GM12875 (cell line): ENCODE data around the gene RBM10.

Experiments used
- H3K4me3 ChIP-seq: one replicate; pipeline ENCODE4 v1.5.1; 2011; ENCODE audit warnings: low read depth, low read length, control low read depth
- TF ChIP-seq, protein P1 (sequence below): IDR thresholded peaks from 2 replicates; pipeline ENCODE4 v1.5.1; 2011; ENCODE audit warnings: low read depth, mild to moderate bottlenecking, control low read depth, inconsistent platforms, low read length, moderate library complexity, borderline replicate concordance; ENCODE audit not compliant: insufficient read depth

RBM10 gene

DNA sequence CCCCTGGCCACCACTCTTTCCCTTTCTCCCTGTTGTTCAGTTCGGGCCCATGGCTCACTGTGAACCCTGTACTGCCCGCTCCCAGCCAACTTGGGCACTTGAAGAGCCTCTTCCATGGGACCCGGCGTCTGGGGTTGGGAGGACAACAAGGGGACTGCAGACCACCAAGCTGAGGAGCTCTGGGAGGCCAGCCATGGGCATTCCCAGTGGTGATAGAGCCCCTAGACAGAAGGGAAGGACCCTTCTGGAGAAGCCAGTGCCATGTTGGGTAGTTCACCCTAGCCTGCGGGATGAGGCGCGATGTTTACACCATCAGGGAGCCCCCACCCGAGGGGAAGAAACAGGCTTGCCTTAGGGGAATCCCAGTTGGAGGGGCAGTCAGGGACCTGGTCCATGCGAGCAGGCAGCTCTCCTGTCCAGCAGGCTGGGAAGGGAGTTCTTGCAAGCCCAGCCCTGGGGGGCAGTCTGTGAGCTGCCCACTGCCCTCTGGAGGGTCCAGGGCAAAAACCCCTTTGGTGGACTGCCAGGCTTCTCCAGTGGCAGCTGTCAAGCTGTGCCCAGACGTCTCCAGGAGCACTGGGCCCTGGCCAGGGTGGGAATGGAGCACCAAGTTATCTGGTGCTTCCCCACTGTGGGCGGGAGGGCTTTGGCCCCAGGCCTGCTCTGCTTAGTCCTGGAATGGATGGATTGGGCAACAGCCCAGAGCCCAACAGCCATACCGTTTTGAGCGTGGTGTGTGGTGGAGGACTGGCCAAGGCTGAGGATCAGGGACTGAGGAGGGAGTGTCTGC, 24.9 kb downstream of the RBM10 start:
- TF ChIP-seq, protein P1, sequence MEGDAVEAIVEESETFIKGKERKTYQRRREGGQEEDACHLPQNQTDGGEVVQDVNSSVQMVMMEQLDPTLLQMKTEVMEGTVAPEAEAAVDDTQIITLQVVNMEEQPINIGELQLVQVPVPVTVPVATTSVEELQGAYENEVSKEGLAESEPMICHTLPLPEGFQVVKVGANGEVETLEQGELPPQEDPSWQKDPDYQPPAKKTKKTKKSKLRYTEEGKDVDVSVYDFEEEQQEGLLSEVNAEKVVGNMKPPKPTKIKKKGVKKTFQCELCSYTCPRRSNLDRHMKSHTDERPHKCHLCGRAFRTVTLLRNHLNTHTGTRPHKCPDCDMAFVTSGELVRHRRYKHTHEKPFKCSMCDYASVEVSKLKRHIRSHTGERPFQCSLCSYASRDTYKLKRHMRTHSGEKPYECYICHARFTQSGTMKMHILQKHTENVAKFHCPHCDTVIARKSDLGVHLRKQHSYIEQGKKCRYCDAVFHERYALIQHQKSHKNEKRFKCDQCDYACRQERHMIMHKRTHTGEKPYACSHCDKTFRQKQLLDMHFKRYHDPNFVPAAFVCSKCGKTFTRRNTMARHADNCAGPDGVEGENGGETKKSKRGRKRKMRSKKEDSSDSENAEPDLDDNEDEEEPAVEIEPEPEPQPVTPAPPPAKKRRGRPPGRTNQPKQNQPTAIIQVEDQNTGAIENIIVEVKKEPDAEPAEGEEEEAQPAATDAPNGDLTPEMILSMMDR = no peak
- H3K4me3 ChIP-seq = no peak overlapping the region

DNA sequence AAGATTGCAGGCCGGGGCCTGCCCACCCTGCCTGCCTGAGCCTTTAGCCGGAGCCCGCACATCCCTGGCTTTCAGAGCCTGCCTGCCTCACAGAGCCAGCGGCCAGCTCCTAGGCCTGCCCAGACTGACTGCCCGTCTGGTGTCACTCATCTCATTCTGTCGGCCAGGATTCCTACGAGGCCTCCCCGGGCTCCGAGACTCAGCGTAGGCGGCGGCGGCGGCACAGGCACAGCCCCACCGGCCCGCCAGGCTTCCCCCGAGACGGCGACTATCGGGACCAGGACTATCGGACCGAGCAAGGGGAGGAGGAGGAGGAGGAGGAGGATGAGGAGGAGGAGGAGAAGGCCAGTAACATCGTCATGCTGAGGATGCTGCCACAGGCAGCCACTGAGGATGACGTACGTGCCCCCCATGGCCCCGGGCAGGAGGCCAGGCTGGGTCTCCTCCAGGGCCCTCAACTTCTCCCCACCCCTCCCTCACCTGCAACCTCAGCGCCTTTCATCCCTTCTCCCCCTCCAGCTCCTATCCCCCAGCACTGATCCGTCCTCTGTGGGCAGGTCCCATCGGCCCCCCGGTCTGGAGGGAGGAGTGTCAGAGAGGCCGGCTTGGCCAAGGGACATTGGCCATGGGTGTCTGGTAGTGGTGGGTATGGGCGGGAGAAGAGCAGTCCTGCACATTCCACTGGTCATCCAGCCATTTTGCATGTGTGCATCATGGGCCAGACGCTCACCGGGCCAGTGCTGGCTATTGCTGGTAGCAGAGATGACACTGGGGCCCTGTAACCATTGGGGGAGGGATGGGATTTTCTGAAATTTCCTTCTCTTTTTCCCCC, 26.1 kb downstream of the RBM10 start:
- no peak overlapping the region for H3K4me3 ChIP-seq
- TF ChIP-seq, protein P1 = no peak

DNA sequence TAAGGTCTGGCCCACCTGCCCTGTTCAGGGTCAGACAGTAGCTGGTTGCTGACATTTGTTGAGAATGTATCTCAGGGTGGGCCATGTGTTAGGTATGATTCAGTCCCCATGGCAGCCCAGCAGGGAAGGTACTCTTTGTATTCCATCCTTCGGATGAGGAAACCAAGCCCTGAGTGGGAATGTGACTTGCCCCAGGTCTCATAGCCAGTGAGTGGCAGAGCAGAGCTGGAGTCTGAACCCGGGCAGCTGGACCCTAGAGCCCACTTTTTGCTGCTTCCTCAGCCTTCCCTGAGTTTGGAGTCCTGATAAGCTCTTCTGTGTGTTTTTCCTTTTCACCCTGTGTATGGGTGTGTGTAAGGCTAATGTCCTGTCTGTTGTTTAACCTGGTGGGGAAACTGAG, 27.0 kb downstream of the RBM10 start:
- H3K4me3 ChIP-seq = no peak overlapping the region
- TF ChIP-seq, protein P1 = no peak

DNA sequence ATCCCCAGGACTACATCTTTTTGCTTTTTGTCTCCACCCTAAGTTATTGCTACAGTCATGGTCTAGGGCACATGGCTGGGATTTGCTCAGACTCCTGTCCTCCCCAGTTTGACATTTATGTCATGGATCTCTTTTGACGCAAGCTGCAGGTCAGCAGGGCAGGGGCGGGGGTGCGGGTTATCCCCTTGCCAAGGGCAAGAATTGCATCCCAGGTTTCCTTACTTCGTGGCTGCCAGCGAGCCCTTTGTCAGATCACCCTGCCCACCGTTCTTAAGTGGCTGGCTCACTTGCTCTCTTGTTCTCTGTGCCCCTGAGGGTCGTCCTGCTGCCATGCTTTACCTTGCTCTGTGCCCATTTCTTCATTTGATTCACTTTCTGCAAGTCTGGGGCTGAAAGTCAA, 27.5 kb downstream of the RBM10 start:
- TF ChIP-seq, protein P1 = no peak
- H3K4me3 ChIP-seq = no peak overlapping the region

DNA sequence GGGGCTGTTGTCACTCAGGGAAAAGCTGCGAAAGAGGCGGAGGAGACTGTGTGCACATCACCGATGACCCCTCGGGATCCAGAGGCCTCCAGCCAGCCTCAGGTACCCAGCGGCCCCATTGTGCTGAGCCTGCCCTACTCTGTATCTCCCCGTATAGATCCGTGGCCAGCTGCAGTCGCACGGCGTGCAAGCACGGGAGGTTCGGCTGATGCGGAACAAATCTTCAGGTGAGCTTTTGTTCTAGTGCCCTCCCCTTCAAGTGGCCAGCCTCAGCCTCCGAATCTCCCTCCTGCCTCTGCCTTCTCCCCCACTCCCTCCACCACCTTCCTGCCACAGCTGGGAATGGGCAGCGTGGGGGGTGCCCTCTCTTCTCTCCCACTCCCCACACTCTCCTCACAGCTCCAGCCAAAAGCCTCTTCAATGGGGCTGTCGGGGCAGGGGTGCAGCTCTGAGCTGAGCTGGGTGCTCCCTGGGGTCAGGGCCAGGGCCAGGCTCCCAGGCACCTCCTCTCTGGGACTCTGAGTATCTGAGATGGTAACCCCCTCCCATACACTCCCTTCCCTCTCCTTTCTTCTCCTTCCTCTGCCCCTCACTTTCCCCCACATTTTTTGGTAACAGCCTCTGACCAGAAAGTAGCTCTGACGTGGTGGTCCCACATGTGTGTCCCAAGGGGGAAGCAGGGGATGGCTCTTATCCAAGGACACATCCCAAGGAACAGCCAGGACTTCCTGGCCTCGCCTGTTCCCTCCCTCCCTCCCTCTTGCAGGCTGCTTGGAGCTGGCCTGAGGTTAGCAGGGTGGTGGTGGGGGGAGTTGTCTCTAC, 28.2 kb downstream of the RBM10 start:
- TF ChIP-seq, protein P1 = no peak
- no peak overlapping the region for H3K4me3 ChIP-seq

DNA sequence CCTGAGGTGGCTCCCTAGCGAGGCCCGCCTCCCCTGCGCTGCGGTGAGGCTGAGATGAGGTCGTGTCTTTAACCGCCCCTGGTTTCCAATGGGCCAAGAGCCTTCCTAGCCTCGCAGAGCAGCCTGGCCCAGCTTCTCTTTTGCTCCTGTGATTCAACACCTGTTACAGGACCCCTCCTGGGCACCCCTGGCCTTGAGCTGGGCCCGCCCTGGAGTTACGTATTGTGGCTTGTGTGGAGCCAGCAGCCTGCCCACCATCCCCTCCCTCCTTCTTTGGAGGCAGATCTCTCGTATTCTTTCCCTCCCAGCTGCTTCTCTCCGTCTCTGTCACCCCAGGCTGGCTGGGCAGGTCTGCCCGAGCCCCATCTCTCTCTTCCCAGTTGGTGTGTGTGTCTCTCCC, 29.4 kb downstream of the RBM10 start:
- TF ChIP-seq, protein P1 = no peak
- no peak overlapping the region for H3K4me3 ChIP-seq
